Measurements from ENCODE around the gene EMC10.
"Not testable (repeated sequence)": the region's sequence is repeated elsewhere in the genome, so short reads cannot be mapped to it uniquely, and the experiment has no call there.

The EMC10 gene

DNA sequence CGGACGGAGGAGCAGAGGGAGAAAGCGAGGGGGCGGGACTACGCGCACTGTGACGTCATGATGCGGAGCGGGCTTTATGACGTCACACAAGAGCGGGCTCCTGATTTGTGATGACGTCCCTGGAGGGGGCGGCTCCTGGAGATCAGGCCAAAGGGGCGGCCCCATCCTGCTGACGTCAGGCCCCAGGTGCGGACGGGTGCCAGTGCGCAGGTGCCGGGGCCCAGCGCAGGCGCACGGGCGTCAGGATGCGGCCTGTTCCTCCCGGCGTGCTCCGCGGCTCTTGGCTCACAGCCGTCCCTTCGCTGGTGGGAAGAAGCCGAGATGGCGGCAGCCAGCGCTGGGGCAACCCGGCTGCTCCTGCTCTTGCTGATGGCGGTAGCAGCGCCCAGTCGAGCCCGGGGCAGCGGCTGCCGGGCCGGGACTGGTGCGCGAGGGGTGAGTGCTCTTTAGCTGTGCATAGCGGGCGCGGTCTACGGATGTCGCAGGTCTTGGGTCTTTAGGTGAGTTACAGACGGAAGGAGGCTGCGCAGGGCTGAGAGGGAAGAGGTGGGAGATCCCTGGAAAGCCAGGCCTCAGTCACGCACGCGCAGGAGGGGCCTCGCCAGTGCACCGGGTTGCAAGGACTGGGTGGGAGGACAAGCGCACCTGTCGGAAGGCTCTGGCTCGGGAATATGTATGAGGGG, at the start of gene EMC10, which contains the start of gene GARIN5A:
TSS of gene EMC10 (plus strand) at position 284 of the 683 bp plus-strand sequence. CDS start at position 322, 38 bp downstream.
TSS of gene GARIN5A (minus strand) at position 625 of the 683 bp plus-strand sequence. CDS start at position 165, 460 bp downstream.
- peak; percentile 99 for DNase-seq (ENCODE audit: low read depth, low spot score)

DNA sequence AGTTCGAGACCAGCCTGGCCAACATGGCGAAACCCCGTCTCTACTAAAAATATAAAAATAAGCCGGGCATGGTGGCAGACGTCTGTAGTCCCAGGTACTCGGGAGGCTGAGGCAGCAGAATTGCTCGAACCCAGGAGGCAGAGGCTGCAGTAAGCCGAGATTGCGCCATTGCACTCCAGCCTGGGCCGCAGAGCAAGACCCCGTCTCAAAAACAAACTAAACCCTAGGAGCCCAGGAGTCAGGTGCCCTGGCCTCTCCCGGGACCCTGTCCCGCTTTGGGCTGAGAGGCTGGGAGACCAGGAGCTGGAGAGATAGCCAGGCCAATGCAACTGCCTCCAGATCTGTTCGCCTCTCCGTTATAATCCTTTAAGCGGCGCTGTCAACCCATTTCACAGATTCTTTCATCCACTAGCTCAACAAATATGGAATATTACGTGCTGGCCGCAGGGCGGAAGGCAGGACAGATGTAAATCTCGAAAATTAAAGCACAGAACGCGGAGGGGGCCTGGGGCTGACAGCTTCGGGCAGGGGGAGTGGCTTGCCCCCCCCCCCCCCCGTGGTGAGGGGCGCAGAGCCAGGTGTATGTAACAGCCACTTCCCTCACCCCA, 48.9 kb upstream of the EMC10 start:
- no peak for DNase-seq (ENCODE audit: low read depth, low spot score)

DNA sequence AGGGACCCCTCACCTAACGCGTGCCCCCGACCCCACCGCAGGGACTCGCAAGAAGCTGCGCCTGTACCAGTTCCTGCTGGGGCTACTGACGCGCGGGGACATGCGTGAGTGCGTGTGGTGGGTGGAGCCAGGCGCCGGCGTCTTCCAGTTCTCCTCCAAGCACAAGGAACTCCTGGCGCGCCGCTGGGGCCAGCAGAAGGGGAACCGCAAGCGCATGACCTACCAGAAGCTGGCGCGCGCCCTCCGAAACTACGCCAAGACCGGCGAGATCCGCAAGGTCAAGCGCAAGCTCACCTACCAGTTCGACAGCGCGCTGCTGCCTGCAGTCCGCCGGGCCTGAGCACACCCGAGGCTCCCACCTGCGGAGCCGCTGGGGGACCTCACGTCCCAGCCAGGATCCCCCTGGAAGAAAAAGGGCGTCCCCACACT, 48.3 kb upstream of the EMC10 start:
- DNase-seq (ENCODE audit: low read depth, low spot score) = peak; percentile 62

DNA sequence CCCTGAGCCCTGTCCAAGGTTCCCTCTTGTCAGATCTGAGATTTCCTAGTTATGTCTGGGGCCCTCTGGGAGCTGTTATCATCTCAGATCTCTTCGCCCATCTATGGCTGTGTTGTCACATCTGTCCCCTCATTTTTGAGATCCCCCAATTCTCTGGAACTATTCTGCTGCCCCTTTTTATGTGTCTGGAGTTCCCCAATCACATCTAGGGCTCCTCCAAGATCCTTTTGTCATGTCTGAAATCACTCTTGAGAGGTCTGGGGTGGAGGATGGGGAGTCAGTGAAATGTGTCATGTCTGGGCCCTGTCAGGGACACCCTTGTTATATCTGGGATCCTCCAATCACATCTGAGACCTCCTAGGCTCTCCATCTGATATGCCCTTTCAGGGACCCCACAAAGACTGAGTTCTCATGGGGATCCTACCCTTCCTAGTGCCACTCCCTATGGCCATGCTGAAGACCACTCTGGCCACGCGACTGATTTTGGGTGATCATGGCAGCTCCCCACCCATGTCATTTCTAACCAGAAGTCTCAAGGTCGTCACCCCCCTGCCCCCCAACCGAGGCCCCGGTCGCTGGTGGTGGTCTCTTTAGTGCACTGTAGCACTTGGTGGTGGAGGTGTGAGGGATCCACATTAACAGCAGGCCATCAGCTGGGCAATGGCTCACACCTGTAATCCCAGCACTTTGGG, 47.4 kb upstream of the EMC10 start:
- no peak for DNase-seq (ENCODE audit: low read depth, low spot score)

DNA sequence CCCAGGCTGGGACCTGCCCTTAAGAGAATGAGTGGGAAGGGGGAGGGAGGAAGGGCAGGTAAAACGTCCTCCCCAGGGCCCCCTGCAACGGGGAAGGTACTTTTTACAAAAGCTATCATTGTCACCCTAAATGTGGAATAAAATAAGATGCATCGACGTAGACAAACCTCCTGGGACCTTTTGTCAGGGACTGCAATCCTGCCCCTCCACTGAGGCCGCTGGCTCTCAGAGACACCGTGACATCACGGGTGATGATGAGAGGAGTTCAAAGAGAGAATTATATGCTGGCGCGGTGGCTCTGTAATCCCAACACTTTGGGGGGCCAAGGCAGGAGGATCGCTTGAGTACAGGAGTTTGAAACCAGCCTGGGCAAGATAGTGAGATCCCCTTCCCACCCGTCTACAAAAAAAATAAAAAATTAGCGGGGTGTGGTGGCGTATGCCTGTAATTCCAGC, 45.4 kb upstream of the EMC10 start:
- DNase-seq (ENCODE audit: low read depth, low spot score) = no peak

DNA sequence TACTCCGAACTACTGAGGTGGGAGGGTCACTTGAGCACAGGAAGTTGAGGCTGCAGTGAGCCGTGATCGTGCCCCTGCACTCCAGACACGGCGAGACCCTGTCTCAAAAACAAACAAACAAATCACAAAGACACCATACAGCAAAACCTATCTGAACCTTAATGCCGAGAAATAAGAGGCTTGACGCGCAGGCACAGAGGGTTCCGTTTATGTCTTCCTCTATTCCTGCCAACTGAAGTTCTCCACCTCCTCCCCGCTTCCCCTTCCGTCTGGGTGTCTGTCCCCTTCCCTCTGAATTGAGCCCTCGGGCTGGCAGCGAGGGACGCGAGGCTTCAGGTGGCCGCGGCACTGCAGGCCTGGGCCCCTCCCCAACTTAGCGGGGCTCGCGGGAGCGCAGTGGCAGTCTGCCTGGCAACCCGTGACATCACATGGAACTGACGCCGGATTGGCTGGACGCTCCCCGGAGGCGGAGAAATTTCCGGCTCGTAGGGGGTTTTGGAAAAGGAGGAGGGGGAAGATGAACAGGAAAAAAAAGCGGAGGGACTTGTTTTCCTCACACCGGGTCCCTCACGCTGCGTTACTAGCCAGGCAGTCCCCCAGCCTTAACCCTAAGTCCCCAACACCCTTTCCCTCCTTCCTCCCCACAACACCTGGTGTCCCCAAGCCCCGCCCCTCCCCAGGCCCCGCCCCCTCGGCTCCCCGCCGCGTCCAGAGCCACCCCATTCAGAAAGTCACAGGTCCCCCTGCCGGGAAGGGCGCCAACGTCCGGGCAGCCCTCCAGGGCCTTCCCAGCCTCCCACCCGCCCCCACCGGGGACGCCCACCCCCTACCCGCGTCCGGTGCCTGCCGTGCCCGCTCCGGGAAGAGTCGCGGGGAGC, 44.7 kb upstream of the EMC10 start:
- DNase-seq (ENCODE audit: low read depth, low spot score) = peak; percentile 96

DNA sequence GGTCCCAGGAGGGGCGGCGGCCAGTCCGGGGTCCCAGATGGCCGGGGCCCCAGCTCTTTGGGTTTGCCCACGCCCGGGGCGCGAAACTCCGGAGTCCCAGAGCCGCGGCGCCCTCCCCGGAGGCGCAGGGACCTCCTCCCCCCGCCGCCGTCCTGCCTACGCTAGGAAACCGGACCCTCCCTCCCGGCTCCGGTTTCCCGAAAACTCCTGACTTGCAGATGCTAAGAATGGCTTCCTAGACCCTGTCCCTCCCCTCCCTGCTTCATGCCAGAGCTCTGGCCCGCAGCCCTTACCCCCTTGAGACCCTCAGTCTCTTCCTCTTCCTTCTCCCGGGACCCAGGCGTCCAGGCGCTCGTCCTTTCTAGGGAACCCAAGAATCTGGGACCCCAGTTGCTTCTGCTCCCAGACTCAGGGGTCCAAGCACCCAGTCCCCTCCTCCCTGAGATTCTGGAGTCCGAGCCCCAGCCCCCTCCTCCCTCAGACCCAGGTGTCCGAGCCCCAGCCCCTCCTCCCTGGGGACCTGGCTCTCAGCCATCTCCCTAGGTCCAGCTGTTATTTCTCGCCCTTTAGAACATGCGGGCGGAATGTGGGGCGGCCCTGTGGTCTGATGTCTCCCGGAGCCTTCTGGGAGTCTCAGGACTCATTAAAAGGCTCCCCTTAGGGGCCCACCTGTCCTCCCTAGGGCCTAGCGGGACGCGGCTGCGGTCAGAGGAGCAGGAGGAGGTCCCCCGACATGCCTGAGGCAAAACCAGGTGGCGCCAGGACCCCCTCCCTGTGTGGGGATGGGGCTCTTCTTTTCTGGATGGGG, 43.9 kb upstream of the EMC10 start, which contains the start of gene MYBPC2:
TSS of gene MYBPC2 (plus strand) at position 672 of the 808 bp plus-strand sequence. CDS start at position 734, 62 bp downstream.
- DNase-seq (ENCODE audit: low read depth, low spot score) = peak; percentile 56

DNA sequence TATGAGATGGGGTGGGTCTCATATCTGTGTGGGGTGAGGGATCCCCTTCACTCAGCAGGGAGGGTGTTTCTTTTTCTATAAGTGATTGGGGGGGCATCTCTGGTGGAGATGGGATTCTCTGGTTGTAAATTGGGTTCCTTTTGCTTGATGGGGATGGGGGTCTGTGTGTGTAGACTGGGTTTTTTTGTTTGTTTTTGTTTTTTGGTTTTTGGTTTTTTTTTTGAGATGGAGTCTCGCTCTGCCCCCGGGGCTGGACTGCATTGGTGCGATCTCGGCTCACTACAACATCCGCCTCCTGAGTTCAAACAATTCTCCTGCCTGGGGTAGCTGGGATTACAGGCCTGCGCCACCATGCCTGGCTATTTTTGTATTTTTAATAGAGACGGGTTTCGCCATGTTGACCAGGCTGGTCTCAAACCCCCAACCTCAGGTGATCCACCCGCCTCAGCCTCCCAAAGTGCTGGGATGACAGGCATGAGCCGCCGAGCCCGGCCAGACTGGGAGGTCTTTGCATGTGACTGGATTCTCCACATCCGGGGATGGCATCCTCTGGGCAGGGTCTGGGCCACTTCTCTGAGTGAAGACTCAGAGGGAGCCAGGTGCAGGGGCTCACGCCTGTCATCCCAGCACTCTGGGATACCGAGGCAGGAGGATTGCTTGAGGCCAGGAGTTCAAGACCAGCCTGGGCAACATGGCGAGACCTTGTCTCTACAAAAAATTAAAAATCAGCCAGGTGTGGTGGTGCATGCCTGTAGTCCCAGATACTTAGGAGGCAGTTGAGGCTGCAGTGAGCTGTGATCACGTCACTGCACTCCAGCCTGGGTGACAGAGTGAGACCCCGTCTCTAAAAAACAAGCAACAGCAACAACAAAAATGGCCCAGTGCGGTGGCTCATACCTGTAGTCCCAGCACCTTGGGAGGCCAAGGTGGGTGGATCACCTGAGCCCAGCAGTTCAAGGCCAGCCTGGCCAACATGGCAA, 42.8 kb upstream of the EMC10 start:
- DNase-seq (ENCODE audit: low read depth, low spot score) = no peak

DNA sequence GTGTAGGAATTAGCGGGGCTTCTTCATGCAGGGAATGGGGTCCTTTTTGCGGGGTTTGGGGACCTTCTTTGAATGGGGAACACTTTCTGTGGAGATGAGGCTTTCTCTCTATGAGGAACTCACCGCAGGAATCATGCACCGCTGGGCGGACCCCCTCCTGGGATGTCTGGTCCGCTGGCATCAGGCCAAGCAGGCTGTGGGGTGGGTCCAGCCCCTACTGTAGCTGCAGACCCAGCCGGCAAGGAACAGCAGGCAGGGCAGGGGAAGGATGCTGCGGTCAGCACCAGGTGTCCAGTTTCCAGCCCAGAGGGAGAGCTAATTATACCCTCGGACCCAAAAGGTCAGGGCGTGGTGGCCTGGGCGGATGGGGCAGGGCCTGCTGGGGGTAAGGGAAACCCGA, 41.8 kb upstream of the EMC10 start:
- DNase-seq (ENCODE audit: low read depth, low spot score) = peak; percentile 45

DNA sequence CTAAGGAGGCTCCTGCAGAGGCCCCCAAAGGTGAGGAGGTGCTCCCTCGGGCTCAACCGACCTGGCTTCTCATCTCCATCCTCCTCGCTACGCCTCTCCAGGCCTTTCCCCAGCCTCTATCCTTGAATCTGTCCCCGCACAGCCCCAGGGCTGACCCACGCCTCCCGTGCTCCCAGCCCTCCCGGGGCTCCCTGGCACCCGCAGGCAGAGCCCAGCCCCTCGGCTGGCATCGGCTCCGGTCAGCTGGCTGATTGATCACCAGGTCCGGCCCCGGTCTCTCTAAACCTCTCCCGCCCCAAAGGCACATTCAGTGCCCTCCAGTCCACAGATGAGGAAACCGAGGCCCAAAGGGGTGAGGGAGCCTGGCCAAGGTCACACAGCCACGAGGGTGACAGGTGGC, 41.1 kb upstream of the EMC10 start:
- DNase-seq (ENCODE audit: low read depth, low spot score) = no peak

DNA sequence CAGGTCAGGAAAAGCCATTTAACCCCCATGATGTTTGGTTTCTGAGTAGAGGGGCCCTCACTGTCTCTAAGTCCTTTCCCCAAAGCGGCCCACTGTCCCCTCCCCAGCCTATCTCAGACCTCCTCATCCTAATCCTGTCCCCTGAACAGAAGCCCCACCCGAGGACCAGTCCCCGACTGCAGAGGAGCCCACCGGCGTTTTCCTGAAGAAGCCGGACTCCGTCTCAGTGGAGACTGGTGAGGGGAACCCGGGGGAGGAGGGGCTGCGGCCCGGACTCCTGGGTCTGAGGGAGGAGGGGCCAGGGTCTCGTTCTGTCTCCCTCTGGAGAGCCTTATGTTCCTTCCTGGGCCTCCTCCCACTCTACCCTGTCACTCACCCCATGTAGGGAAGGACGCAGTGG, 40.7 kb upstream of the EMC10 start:
- no peak for DNase-seq (ENCODE audit: low read depth, low spot score)

DNA sequence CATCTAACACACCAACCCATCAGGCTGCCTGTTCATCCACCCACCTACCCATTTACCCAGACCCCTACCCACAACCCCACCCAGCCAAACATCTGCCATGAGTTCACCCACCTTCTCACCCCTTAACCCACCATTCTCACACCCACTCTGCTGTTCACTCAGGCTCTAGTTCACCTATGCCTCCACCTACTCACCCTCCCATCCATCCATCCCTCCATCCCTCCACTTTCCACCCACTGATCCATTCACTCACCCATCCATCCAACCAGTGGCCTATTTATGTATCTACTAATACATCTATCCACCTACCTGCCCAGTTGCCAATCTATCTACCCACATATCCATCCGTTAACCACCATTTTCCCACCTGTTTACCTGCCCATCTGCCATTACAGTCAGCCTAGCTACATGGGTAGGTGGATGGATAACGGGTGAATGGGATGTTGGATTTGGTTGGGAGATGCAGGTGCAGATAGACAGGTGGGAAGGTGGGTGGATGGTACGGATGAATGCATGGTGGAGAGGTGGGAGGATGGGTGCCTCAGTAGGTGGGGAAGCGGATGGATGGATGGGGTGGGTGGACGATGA, 38.4 kb upstream of the EMC10 start:
- no peak for DNase-seq (ENCODE audit: low read depth, low spot score)

DNA sequence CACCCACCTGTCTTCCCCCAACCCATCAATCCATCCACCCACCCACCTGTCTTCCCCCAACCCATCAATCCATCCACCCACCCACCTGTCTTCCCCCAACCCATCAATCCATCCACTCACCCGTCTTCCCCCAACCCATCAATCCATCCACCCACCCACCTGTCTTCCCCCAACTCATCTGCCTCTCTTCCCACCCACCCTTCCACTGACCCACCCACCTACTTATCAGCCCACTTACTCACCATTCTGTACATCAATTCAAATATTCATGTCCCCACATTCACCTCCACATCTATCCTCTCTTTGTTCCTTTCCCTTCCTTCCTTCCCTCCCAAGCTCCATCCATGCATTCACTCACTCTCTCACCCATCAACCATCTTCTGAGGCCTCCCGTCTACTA, 37.2 kb upstream of the EMC10 start:
- not testable (repeated sequence) for DNase-seq (ENCODE audit: low read depth, low spot score)

DNA sequence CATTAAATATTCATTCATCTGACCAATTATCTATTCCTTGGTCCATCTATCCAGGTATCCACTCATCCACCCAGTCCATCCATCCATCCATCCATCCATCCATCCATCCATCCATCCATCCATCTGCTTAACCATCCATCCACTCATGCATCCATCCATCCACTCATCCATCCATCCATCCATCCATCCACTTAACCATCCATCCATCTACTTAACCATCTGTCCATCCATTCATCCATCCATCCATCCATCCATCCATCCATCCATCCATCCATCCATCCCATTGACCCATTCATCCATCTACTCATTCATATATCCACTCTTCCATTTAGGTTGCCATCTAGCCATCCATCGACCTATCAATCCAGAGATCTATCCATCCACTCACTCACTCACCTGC, 32.2 kb upstream of the EMC10 start:
- no peak for DNase-seq (ENCODE audit: low read depth, low spot score)

DNA sequence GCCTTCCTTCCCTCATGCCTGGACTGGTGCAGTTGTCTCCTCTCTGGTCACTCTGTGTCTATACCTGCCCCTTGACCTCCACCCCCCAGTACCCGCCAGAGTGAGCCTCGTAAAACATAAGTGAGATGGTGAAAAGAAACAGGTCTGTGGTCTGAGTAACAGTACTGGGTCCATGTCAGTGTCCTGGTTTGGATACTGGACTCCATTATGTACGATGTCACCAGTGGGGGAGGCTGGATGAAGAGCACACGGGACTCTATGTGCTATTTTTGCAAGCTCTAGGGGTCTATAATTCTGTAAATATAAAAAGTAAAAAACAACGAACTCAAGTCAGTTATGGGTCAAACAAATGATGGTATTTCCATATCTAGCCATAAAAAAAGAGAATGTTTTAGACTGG, 29.3 kb upstream of the EMC10 start:
- no peak for DNase-seq (ENCODE audit: low read depth, low spot score)

DNA sequence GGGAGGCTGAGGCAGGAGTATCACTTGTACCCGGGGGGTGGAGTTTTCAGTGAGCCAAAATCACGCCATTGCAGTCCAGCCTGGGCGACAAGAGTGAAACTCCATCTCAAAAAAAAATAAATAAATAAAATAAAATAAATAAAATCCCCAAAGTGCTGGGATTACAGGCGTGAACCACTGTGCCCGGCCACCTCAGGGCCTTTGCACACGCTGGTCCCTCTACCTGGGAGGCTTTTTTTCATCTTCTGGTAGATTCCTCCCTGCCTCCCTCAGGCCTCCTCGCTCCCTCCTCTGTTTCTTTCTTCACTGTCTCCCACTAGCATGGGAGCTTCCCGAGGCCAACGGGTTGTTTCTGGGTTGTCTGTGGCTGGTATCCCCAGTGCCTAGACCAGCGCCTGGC, 28.6 kb upstream of the EMC10 start:
- no peak for DNase-seq (ENCODE audit: low read depth, low spot score)

DNA sequence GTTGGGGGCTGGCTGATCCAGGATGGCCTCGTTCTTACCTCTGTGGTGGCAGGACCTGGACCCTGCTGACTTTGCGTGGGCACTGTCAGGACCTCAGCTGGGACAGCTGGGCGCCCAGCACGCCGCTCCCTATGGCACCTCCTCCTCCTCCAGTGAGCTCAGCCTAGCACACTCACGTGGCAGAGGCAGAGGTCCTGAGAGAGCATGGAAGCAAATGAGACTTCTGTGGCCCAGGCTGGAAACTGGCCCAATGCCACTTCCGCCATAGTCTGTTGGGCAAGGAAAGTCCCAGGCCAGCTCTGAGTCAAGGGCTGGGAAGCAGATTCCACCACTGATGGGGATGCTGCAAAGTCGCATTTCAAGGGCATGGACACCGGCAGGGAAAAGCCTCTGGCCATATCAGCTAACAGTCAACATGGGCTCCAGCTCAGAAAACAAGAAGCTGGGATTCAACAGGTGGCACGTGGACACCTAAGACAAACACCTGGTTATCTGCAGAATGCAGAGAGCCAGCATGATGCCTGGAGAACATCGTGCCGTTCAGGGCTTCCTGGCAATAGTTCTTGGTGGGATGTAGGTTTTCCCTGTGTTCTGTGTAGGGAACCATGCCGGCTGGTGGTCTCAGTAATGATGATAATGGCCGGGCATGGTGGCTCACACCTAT, 26.9 kb upstream of the EMC10 start:
- DNase-seq (ENCODE audit: low read depth, low spot score) = no peak

DNA sequence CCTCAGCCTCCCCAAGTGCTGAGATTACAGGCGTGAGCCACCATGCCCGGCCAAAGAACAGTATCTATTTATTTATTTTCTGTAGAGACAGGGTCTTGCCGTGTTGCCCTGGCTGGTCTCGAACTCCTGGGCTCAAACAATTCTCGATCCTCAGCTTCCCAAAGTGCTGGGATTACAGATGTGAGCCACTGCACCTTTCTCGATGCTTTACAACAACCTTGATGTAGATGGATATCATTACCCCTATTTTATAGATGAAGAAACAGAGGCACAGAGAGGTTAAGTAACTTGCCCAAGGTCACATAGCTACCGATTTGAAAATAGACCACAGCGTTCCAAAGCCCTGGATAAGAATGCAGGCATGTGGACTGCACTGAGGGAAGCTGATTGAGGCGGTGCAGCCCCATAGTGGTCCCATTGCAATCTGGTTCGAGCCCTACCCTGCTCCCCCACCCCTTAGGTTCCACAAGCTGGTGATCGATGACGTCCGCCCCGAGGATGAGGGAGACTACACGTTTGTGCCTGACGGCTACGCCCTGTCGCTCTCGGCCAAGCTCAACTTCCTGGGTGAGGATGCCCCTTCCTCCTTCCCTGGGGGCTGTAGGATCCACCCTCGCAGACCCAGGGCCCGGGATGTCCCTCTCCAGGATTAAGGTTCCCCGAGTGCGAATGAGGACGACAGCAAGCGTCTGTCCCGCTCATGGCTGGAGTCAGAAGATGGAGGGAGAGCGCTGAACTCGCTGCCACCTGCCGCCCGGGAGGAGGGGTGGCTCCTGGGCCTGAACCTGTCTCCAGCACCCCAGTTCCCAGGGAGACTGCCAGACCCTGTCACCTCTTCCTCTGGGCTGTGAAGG, 25.7 kb upstream of the EMC10 start:
- DNase-seq (ENCODE audit: low read depth, low spot score) = no peak

Data from ELF-1 (cell line).